DND-41 (cell line): ENCODE results near the gene TMEM163.

Experiments
- ATAC-seq: fragments of 200-7000 bp; cut with Tn5 transposase; 3 replicates; pipeline ENCODE4 v1.9.1; 2021; ENCODE audit warnings: low read depth; ENCODE audit not compliant: insufficient read depth
- DNase-seq: peaks from one replicate; pipeline ENCODE4 v3.0.0-alpha.2; 2020
- H2AFZ ChIP-seq: 2 replicates; pipeline ENCODE4 v1.6.0; 2012; ENCODE audit warnings: low read depth, low read length
- H3K27ac ChIP-seq: 2 replicates; pipeline ENCODE4 v1.5.1; 2012; ENCODE audit warnings: low read length, inconsistent platforms
- H3K27me3 ChIP-seq: fragments of 200-600 bp; sonication (generic); 2 replicates; pipeline ENCODE4 v1.6.0; 2012; ENCODE audit warnings: low read length, mild to moderate bottlenecking, inconsistent platforms; ENCODE audit not compliant: insufficient read depth, poor library complexity
- H3K36me3 ChIP-seq: 2 replicates; pipeline ENCODE4 v1.5.1; 2012; ENCODE audit warnings: low read length, inconsistent platforms; ENCODE audit not compliant: insufficient read depth
- H3K4me1 ChIP-seq: 2 replicates; pipeline ENCODE4 v1.5.1; 2012; ENCODE audit warnings: mild to moderate bottlenecking, low read length; ENCODE audit not compliant: insufficient read depth
- H3K4me2 ChIP-seq: 2 replicates; pipeline ENCODE4 v1.6.0; 2012; ENCODE audit warnings: mild to moderate bottlenecking, moderate library complexity, low read length, inconsistent platforms; ENCODE audit not compliant: insufficient read depth
- H3K4me3 ChIP-seq, 2 experiments: fragments of 200-600 bp in 1 of 2; shearing (Covaris generic) in 1 of 2; 2 replicates each; pipeline ENCODE4 v1.5.1; 2012 to 2016; ENCODE audit warnings: inconsistent platforms in 2 of 2, low read length in 2 of 2, mild to moderate bottlenecking in 2 of 2, low read depth in 1 of 2, moderate library complexity in 1 of 2
- H3K79me2 ChIP-seq: 2 replicates; pipeline ENCODE4 v1.6.0; 2012; ENCODE audit warnings: low read length, inconsistent platforms; ENCODE audit not compliant: insufficient read depth
- H3K9ac ChIP-seq: 2 replicates; pipeline ENCODE4 v1.6.0; 2012; ENCODE audit warnings: low read depth, mild to moderate bottlenecking, inconsistent platforms, low read length, moderate library complexity
- H3K9me3 ChIP-seq: 2 replicates; pipeline ENCODE4 v1.5.1; 2012; ENCODE audit warnings: low read length, moderate library complexity, mild to moderate bottlenecking, inconsistent platforms; ENCODE audit not compliant: insufficient read depth, severe bottlenecking
- H4K20me1 ChIP-seq: 2 replicates; pipeline ENCODE4 v1.6.0; 2012; ENCODE audit warnings: low read length; ENCODE audit not compliant: insufficient read depth
- EZH2 ChIP-seq: IDR thresholded peaks from 3 replicates; pipeline ENCODE4 v1.6.1; 2012; ENCODE audit warnings: borderline replicate concordance, low read depth, mild to moderate bottlenecking, moderate library complexity, low read length, inconsistent platforms; ENCODE audit not compliant: severe bottlenecking
- TF ChIP-seq, protein P1 (sequence below): IDR thresholded peaks from 2 replicates; pipeline ENCODE4 v1.5.1; 2012; ENCODE audit warnings: borderline replicate concordance, low read length, moderate library complexity, mild to moderate bottlenecking; ENCODE audit not compliant: poor library complexity, severe bottlenecking; ENCODE audit errors: extremely low read depth

Gene TMEM163

DNA sequence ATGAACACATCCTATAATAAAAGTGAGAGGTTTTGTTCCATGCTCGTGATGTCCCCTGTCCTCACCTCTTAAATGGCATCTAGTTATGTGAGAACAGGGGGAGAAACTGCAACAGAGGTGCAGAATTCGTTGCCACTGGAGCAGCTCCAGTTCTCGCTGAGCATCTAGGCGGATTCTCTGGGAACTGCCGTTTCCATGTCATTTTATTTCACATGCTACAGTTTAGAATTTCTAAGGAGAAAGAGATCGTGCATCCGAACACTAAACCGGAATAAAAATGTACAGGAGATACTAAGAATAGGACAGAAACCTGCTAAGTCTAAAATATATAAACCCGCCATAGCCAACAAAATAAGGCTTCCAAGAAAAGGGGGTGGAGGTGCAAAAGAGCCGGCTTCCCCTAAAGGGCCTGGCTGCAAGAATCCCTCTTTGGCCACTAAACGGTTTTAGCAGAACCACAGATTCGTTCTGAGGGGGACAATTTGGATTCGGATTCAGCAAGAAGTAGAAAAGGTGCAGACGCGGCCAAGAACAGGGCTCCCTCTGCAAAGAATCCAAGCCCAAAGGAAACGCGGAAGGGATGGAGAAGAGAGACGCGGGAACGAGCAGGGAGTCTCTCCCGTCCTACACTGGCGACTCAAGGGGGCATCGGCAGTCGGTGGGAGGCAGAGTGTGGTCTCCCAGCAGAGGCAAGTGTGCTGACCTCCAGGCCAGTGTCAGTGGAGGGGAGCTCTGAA lies 1.3 kb downstream of the TMEM163 start:
- H3K4me1 ChIP-seq: peaks cover 52% of the 10 kb centered on the region
- peaks cover 11% of the 10 kb centered on the region for H3K27me3 ChIP-seq
- no peaks in the 10 kb centered on the region for H3K79me2 ChIP-seq

DNA sequence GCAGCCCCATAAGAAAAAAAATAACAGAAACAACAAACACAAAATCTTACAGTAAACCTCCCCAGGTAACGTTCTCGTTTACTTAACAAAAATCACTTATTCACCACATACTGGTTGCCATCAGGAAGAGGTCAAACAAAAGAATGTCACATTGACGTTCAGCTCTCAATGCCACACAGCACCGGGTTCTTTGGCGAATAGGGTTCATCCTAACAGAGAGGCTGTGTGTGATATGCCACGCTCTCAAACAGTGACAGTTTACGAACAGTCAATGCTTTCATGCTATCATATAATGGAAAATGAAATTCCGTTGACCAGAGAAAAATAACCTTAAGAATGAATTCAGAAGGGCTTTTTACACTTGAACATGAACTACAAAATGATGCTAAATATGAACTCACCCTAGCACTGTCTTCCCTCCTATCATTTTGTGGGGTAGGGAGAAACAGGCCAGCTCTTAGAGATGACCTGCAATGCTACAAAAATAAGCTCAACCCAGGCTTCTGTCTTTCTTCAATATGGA lies 2.0 kb downstream of the TMEM163 start:
- H3K4me2 ChIP-seq: no peak overlapping the region
- no peak for TF ChIP-seq EZH2
- TF ChIP-seq, protein P1, sequence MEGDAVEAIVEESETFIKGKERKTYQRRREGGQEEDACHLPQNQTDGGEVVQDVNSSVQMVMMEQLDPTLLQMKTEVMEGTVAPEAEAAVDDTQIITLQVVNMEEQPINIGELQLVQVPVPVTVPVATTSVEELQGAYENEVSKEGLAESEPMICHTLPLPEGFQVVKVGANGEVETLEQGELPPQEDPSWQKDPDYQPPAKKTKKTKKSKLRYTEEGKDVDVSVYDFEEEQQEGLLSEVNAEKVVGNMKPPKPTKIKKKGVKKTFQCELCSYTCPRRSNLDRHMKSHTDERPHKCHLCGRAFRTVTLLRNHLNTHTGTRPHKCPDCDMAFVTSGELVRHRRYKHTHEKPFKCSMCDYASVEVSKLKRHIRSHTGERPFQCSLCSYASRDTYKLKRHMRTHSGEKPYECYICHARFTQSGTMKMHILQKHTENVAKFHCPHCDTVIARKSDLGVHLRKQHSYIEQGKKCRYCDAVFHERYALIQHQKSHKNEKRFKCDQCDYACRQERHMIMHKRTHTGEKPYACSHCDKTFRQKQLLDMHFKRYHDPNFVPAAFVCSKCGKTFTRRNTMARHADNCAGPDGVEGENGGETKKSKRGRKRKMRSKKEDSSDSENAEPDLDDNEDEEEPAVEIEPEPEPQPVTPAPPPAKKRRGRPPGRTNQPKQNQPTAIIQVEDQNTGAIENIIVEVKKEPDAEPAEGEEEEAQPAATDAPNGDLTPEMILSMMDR: no peak
- H2AFZ ChIP-seq: no peak overlapping the region
- H3K27me3 ChIP-seq: peaks cover 11% of the 10 kb centered on the region
- H3K4me3 ChIP-seq: no peak overlapping the region
- H4K20me1 ChIP-seq: no peaks in the 10 kb centered on the region
- peaks cover 55% of the 10 kb centered on the region for H3K4me1 ChIP-seq
- H3K9ac ChIP-seq: no peak overlapping the region
- DNase-seq (no peak), ATAC-seq (no peak; the same call in 2 of the 3 replicates)
- H3K36me3 ChIP-seq: no peaks in the 10 kb centered on the region
- peak overlapping the region; percentile 86 for H3K27ac ChIP-seq
- H3K79me2 ChIP-seq: no peaks in the 10 kb centered on the region
- H3K9me3 ChIP-seq: no peaks in the 10 kb centered on the region

More for the DNA sequence above, 1.3 kb downstream of the TMEM163 start:
- Histone ChIP-seq H3K36me3 (no peaks in the 10 kb centered on the region), H4K20me1 (no peaks in the 10 kb centered on the region), H3K4me2 (no peak overlapping the region), H3K9ac (no peak overlapping the region), H2AFZ (no peak overlapping the region), H3K4me3 (no peak overlapping the region), H3K27ac (peak overlapping the region; percentile 86; the same call in 1 of the 2 replicates), H3K9me3 (no peaks in the 10 kb centered on the region)
- no peak for DNase-seq
- TF ChIP-seq, protein P1: no peak
- TF ChIP-seq EZH2: no peak
- no peak for ATAC-seq

DNA sequence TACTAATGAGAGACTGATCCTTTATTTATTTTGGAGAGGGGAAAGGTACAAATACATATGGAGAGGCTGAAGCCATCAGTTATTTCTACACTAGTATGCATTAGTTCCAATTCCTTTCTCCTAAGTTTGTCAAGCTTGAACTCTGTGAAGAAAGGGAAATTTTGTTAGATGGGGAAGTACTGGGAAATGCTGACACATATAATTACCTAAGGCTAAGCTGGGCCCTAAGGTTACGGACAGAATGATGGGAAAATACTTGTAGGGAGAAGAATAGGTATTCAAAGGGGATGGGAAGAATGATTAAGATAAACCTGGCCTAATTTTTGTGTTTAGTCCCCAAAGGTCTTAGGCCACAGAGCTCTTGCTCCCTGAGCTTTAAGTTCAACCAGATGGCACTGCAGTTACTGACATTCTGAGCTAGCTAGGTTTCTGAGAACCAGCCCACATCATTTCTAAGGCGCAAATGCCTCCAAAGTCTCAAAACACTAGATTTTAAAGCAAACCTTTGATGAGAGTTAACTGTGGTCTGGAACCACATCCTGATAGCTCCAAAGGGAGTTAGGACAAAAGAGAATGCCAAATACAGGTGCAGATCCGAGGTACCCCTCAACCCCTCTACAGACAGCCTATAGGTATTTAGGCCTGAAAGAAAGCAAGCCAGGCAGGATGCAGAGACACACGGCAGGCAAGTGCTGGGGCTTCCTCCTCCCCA lies 2.7 kb downstream of the TMEM163 start:
- Histone ChIP-seq H3K27me3 (peaks cover 11% of the 10 kb centered on the region), H3K4me3 (no peak overlapping the region), H3K9ac (peak overlapping the region; percentile 28; the same call in 1 of the 2 replicates), H3K27ac (peak overlapping the region; percentile 86), H3K79me2 (no peaks in the 10 kb centered on the region), H2AFZ (no peak overlapping the region), H3K4me1 (peaks cover 55% of the 10 kb centered on the region), H3K36me3 (no peaks in the 10 kb centered on the region), H4K20me1 (no peaks in the 10 kb centered on the region), H3K4me2 (no peak overlapping the region), H3K9me3 (no peaks in the 10 kb centered on the region)
- ATAC-seq: peak; percentile 89
- no peak for TF ChIP-seq EZH2
- TF ChIP-seq, protein P1: peak; percentile 49
- DNase-seq: peak; percentile 82
